Endothelial cell of umbilical vein (primary cell): ENCODE results near the gene ACOT2. TPM values are rescaled to one million over a fixed set of nuclear protein-coding genes. Genes with fewer than 3 reads are reported as not detected.
"Not testable (repeated sequence)": the region's sequence is repeated elsewhere in the genome, so short reads cannot be mapped to it uniquely, and the experiment has no call there.

ENCODE experiments used
- BruUV-seq: library from RNA; stranded (reverse); fragments of 400-500 nt; replicated peaks from 2 replicates; lab custom pipeline; 2021; lab: Mats Ljungman, UMichigan
- CTCF ChIA-PET: fragments of 300-600, 350-600 bp; sonication (Branson Sonifier 250); formaldehyde crosslinking; loops from one replicate; lab custom pipeline; 2021; ENCODE audit warnings: antibody characterized with exemption, inconsistent platforms; lab: Charles Lee
- POLR2A ChIA-PET: fragments of 300-600, 350-600 bp; sonication (Branson Sonifier 250); formaldehyde crosslinking; loops from one replicate; lab custom pipeline; 2021; ENCODE audit warnings: antibody characterized with exemption, inconsistent platforms; lab: Charles Lee
- DNase-seq: peaks from one replicate; pipeline ENCODE4 v3.0.0-alpha.2; 2011; ENCODE audit warnings: low read depth, low spot score
- FAIRE-seq: peaks from 2 replicates; lab custom pipeline; 2011; peaks lifted over from hg19 to GRCh38; lab: Jason Lieb, UNC
- H2AFZ ChIP-seq: 2 replicates; pipeline ENCODE4 v1.6.0; 2012; ENCODE audit warnings: low read depth, low read length, control low read depth, inconsistent platforms
- H3K27ac ChIP-seq: 2 replicates; pipeline ENCODE4 v1.5.1; 2011; ENCODE audit warnings: low read depth, mild to moderate bottlenecking, control low read depth, low read length, moderate library complexity; ENCODE audit not compliant: insufficient read depth
- H3K27me3 ChIP-seq, 2 experiments: 2 replicates each; pipeline versions ENCODE4 v1.6.0 to v1.6.1; 2011; ENCODE audit warnings: low read length in 2 of 2, mixed read lengths in 1 of 2; ENCODE audit not compliant: control insufficient read depth in 2 of 2, insufficient read depth in 2 of 2
- H3K36me3 ChIP-seq, 2 experiments: 2 replicates in 1 of 2; 3 replicates in 1 of 2; pipeline ENCODE4 v1.5.1; 2011; ENCODE audit warnings: low read length in 2 of 2, mild to moderate bottlenecking in 1 of 2, moderate library complexity in 1 of 2; ENCODE audit not compliant: control insufficient read depth in 2 of 2, insufficient read depth in 2 of 2; ENCODE audit errors: extremely low read depth in 1 of 2
- H3K4me1 ChIP-seq: 3 replicates; pipeline ENCODE4 v1.5.1; 2011; ENCODE audit warnings: mild to moderate bottlenecking, low read length; ENCODE audit not compliant: control insufficient read depth, insufficient read depth; ENCODE audit errors: extremely low read depth
- H3K4me2 ChIP-seq: 2 replicates; pipeline ENCODE4 v1.6.1; 2011; ENCODE audit warnings: low read length, control low read depth, mixed read lengths; ENCODE audit not compliant: insufficient read depth
- H3K4me3 ChIP-seq, 3 experiments: fragments of 200-600 bp in 1 of 3; sonication (generic), shearing (Covaris generic) in 1 of 3; replicated peaks in 1 of 3; 2 replicates each; pipeline ENCODE4 v1.5.1; 2011 to 2016; ENCODE audit warnings: control low read depth in 3 of 3, low read length in 3 of 3, mild to moderate bottlenecking in 2 of 3, inconsistent platforms in 1 of 3, low read depth in 1 of 3, moderate library complexity in 1 of 3; ENCODE audit not compliant: insufficient read depth in 1 of 3
- H3K79me2 ChIP-seq: 2 replicates; pipeline ENCODE4 v1.6.0; 2012; ENCODE audit warnings: low read length, inconsistent platforms; ENCODE audit not compliant: control insufficient read depth, insufficient read depth
- H3K9ac ChIP-seq: replicated peaks from 2 replicates; pipeline ENCODE3; 2011; ENCODE audit warnings: low read length, control low read depth; ENCODE audit not compliant: insufficient read depth; ENCODE audit errors: extremely low read depth
- H3K9me1 ChIP-seq: replicated peaks from 3 replicates; pipeline ENCODE4 v1.6.0; 2011; ENCODE audit warnings: mild to moderate bottlenecking, low read length; ENCODE audit not compliant: control insufficient read depth, insufficient read depth; ENCODE audit errors: extremely low read depth
- H3K9me3 ChIP-seq: replicated peaks from 2 replicates; pipeline ENCODE4 v1.5.1; 2012; ENCODE audit warnings: low read length, inconsistent platforms; ENCODE audit not compliant: control insufficient read depth, insufficient read depth
- H4K20me1 ChIP-seq: replicated peaks from 2 replicates; pipeline ENCODE3; 2011; ENCODE audit warnings: mild to moderate bottlenecking, low read length; ENCODE audit not compliant: control insufficient read depth, insufficient read depth; ENCODE audit errors: extremely low read depth
- dilution Hi-C: fragments of 300-500 bp; cut with MboI; formaldehyde crosslinking; loops from one replicate; pipeline ENCODE4 v1.15.0; 2019; ENCODE audit warnings: low sequenced_read_pairs; ENCODE audit not compliant: extremely low pct_ligation_motif_present
- intact Hi-C: fragments of 100-400 bp; cut with micrococcal nuclease; formaldehyde crosslinking; loops from one replicate; pipeline ENCODE4 v1.10.0; 2022
- polyA plus RNA-seq, 4 experiments: library from polyadenylated mRNA; depleted of rRNA in 3 of 4; stranded (reverse) in 3 of 4; unstranded in 1 of 4; fragments of >200 nt; gene quantifications; 2 replicates each; pipeline versions ENCODE4 v1.2.1 to v1.2.3, GENCODE V29; 2011 to 2012; ENCODE audit warnings: missing spikeins in 1 of 4
- total RNA-seq: library from RNA; stranded (reverse); gene quantifications from 2 replicates; pipeline ENCODE4 v1.2.3, GENCODE V29; 2021

ACOT2 gene
- total and polyA plus RNA-seq, 2 donors (not counting 3 experiments of a cell fraction or from before 2014, with no cell fraction given) = 28.8 to 34.6 TPM

DNA sequence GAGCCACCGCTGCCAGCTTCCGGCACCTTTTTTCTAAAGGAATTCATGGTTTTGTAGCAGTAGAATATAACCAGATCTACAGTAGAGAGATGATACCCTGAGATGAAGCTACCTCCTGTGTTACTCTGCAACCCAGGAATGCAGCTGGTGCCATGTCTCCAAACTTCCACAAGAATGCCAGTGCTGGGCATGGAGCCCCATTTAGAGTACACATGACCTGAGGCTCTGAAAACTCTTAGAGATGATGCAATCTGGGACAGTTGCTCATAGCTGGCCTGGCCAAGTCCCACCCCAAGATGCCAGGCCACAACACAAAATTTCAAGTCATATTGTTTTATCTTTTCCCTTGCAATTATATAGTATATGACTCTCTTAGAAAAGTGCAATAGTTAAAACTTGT is 8.2 kb downstream of the ACOT2 start:
- H3K79me2 ChIP-seq, H3K9me3 ChIP-seq, H3K4me3 ChIP-seq, DNase-seq, H3K9me1 ChIP-seq, H3K4me1 ChIP-seq, H2AFZ ChIP-seq, CTCF ChIA-PET, H3K27ac ChIP-seq, intact Hi-C loops, H3K36me3 ChIP-seq, POLR2A ChIA-PET, H3K4me2 ChIP-seq, dilution Hi-C loops, H4K20me1 ChIP-seq, BruUV-seq, H3K27me3 ChIP-seq, FAIRE-seq, H3K9ac ChIP-seq: not testable (repeated sequence)

DNA sequence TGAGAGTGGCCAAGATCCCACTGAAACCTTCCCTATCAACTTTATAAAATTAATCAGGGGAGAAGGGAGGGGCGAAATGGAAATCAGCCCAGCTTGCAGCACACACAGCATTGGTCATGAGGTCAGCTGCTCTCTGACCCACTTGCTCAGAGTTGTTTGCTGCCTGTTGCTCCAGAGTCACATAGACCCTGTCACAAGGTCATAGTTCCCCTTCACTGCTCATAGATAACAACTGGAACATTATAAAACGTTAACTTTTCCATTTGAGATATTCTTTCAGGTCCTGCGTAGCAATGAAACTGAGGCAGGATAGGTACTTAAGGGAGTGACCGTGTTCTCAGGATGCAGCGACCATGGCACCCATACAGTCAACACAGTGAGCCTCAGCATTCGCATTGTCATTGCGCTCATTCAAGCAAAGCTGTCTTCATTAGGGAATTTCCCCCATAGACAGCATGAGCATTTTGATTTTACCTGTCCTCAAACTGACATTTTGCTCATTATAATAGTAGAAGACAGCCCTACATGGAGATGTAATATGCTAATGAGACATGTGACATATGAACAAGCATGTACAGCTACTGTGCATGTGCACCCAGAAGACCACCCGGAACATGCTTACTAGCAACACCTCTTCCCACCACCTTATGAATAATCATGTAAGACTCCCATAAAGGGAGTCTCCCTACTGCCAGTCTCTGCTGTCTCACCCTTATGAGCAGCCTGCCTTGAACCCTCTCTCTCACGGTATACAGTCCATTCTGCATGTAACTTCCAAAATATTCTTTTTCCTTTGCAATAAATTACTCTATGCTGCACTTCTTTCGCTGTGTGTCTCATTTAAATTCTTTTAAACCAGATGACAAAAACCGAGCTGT is 13.3 kb downstream of the ACOT2 start:
- H3K9me3 ChIP-seq, H3K9me1 ChIP-seq, dilution Hi-C loops, H3K9ac ChIP-seq, H2AFZ ChIP-seq, H4K20me1 ChIP-seq, H3K36me3 ChIP-seq, H3K4me3 ChIP-seq, H3K79me2 ChIP-seq, FAIRE-seq, H3K27me3 ChIP-seq, BruUV-seq, H3K4me2 ChIP-seq, DNase-seq, POLR2A ChIA-PET, H3K4me1 ChIP-seq, H3K27ac ChIP-seq, intact Hi-C loops: not testable (repeated sequence)
- CTCF ChIA-PET = interaction anchor here (0.7 kb wide), 1 partner anchor 12 kb away, joined by 3 read pairs; no protein-coding TSS in a partner anchor
